ENCODE data around the gene CDH13. TPM values are rescaled to one million over a fixed set of nuclear protein-coding genes. Genes with fewer than 3 reads are reported as not detected.

Gene CDH13
- total RNA-seq, 1 donor from 2014 or later = 46.4 TPM

- Mint-ChIP-seq H3K4me3 (no peak overlapping the region), H3K4me1 (ENCODE audit: unreplicated experiment) (no peaks in the 10 kb centered on the region), H3K9me3 (peaks cover 5% of the 10 kb centered on the region), H3K27me3 (peaks cover 17% of the 10 kb centered on the region), H3K36me3 (no peaks in the 10 kb centered on the region), H3K27ac (no peak overlapping the region)
- DNase-seq (ENCODE audit: extremely low spot score, unreplicated experiment) = peak; percentile 74
- no peak for TF ChIP-seq CTCF (conservative IDR thresholded peaks at IDR 0.05)
These were observed 1074.7 kb downstream of the CDH13 start for GRCh38 chr16:83701494-83701893.

GRCh38 chr16:83704656-83705055, 1077.9 kb downstream of the CDH13 start:
- no peaks in the 10 kb centered on the region for H3K36me3 Mint-ChIP-seq
- H3K4me3 Mint-ChIP-seq = no peak overlapping the region
- H3K9me3 Mint-ChIP-seq = peaks cover 5% of the 10 kb centered on the region
- no peak for DNase-seq (ENCODE audit: extremely low spot score, unreplicated experiment)
- H3K27ac Mint-ChIP-seq = no peak overlapping the region
- TF ChIP-seq CTCF (conservative IDR thresholded peaks at IDR 0.05) = no peak
- peaks cover 21% of the 10 kb centered on the region for H3K27me3 Mint-ChIP-seq
- H3K4me1 Mint-ChIP-seq (ENCODE audit: unreplicated experiment) = no peaks in the 10 kb centered on the region

- no peak overlapping the region for H3K27ac Mint-ChIP-seq
These were observed 1079.1 kb downstream of the CDH13 start for GRCh38 chr16:83705856-83706255.

GRCh38 chr16:83706394-83706793, 1079.6 kb downstream of the CDH13 start:
- TF ChIP-seq CTCF (conservative IDR thresholded peaks at IDR 0.05) = no peak

More at GRCh38 chr16:83705856-83706255, 1079.1 kb downstream of the CDH13 start:
- Mint-ChIP-seq H3K36me3 (no peaks in the 10 kb centered on the region), H3K4me3 (no peak overlapping the region), H3K27me3 (peaks cover 18% of the 10 kb centered on the region), H3K4me1 (ENCODE audit: unreplicated experiment) (no peaks in the 10 kb centered on the region), H3K9me3 (peaks cover 5% of the 10 kb centered on the region)
- no peak for DNase-seq (ENCODE audit: extremely low spot score, unreplicated experiment)
- no peak for TF ChIP-seq CTCF (conservative IDR thresholded peaks at IDR 0.05)

GRCh38 chr16:83711069-83711468, 1084.3 kb downstream of the CDH13 start:
- TF ChIP-seq CTCF (conservative IDR thresholded peaks at IDR 0.05) = no peak
- Mint-ChIP-seq H3K9me3 (no peaks in the 10 kb centered on the region), H3K4me3 (no peak overlapping the region), H3K27me3 (peaks cover 11% of the 10 kb centered on the region), H3K36me3 (no peaks in the 10 kb centered on the region), H3K27ac (no peak overlapping the region), H3K4me1 (ENCODE audit: unreplicated experiment) (peaks cover 3% of the 10 kb centered on the region)
- no peak for DNase-seq (ENCODE audit: extremely low spot score, unreplicated experiment)

More at GRCh38 chr16:83706394-83706793, 1079.6 kb downstream of the CDH13 start:
- no peaks in the 10 kb centered on the region for H3K4me1 Mint-ChIP-seq (ENCODE audit: unreplicated experiment)
- no peak for DNase-seq (ENCODE audit: extremely low spot score, unreplicated experiment)
- no peak overlapping the region for H3K27ac Mint-ChIP-seq
- no peaks in the 10 kb centered on the region for H3K36me3 Mint-ChIP-seq
- peaks cover 4% of the 10 kb centered on the region for H3K9me3 Mint-ChIP-seq
- peaks cover 19% of the 10 kb centered on the region for H3K27me3 Mint-ChIP-seq
- H3K4me3 Mint-ChIP-seq = no peak overlapping the region

GRCh38 chr16:83713597-83713996, 1086.8 kb downstream of the CDH13 start:
- no peak for TF ChIP-seq CTCF (conservative IDR thresholded peaks at IDR 0.05)
- Mint-ChIP-seq H3K9me3 (no peaks in the 10 kb centered on the region), H3K27me3 (peaks cover 7% of the 10 kb centered on the region), H3K36me3 (no peaks in the 10 kb centered on the region), H3K4me3 (no peak overlapping the region), H3K4me1 (ENCODE audit: unreplicated experiment) (peaks cover 12% of the 10 kb centered on the region), H3K27ac (no peak overlapping the region)
- DNase-seq (ENCODE audit: extremely low spot score, unreplicated experiment) = no peak
